Retina (tissue), 1 donor: ENCODE data around the gene CFAP54.

ENCODE experiments used
- DNase-seq: peaks from one replicate; pipeline ENCODE4 v3.0.0-alpha.2; 2016

The CFAP54 gene

DNA sequence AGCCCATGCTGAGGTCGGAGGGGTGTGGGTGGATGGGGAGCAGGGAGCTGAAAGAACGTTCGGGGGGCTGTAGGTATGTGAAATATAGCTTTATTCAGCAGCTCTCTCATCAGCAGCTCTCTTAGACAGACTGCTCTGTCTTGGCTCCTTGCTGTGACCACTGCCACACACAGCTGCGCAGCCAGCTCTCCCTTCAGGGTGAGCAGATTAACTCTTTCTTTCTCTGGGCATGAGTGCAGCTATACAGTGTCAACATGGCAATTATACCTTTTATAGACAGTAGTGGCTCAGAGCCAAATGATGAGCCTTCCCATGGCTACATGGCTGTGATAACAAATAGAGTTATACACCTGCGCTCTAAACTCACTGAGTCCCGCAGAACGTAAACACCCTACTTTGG is 280.0 kb downstream of the CFAP54 start:
- no peak for DNase-seq

DNA sequence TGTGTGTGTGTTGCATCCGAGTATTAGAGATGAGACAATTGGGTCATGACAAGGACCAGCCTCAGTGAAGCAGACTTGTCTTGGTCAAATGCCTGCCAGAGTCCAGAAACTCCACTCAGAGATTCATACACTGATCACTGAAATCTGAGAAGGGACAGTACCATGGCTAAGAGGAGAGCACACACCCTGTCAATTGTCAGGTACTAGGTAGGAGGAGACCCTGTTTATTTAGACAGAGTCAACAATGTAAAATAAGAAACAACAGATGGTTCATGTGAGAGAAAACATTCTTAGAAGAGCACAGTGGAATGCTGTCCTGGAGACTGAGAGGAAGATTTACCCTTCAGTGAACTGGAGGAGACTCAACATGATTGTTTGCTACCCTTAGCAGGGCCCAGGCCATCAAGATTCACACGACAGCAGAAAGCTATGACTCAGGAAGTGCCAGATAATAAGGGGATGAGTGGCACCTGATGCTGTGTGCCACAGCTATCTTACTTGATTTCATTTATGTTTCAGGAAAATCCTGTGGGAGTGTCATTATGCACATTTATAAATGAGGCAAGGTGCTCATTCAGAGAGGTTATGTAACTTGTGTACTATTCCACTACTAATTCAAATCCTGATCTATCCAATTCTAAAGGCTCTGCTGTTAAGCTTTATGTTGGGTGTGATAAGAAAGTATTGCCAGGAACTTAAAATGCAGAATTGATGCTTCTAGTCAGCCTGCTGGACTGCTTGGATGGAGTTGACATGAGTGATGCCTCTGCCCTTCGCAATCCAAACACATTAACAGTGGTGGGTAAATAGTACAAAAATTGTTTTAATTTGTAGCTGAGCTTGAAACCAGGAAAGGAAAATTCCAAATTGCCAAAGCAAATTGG is 281.1 kb downstream of the CFAP54 start:
- no peak for DNase-seq

- DNase-seq: no peak
Observed at GRCh38 chr12:96773031-96773430, 283.7 kb downstream of the CFAP54 start.

- DNase-seq: no peak
Observed at GRCh38 chr12:96774496-96775256, 285.3 kb downstream of the CFAP54 start.

DNA sequence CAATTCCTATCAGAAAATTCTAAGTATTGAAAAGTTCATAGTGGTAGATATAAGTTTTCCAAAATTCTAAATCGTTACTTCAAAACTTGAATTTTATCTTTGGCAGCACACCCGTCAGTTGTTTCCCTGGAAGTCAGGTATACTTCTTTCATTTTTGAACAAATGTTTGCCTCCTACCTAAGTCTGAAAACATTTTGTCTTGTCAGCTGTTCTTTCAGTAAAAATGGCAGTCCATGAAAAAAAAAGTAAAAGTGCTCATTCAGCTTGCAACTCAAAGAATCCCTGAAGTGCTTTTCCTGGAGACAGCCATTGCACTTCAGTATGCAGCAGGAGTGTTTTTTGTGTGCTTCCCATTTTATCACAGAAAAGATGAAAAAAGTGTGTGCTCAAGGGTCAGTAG is 287.5 kb downstream of the CFAP54 start:
- DNase-seq: no peak

DNA sequence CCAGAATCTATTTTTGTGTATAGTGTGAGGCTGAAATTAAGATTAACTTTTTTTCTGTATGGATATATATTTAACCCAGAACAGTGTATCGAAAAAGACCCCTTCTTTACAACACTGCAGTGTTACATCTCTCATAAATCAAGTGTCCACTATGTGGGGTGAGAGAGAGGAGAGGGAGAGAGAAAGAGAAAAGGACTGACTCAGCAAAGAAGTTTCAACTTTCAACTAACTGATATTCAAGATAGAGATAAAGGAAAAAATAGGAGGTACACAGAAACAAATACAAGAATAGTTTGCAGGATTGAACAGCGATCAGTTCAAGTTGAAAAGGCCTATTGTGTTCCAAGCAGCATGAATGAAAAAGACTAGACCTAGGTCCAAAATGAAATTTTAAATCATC is 291.0 kb downstream of the CFAP54 start:
- no peak for DNase-seq

DNA sequence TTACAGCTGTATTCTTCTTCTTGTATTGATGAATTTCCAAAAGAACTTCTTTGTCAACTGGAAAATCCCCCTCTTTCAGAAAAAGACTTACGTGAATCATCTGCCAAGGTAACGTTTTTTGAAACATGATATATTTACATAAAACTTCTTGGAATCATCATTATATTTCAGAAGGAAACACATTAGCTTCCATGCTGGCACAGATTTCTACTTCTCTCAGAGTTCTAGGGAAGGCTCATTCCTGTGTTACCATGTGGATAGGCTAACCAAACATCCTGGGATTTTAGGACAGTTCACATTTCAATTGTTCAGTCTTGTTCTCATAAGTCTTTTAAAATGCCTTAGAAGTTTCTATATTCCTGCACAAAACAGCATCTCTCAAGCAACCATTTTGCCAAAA is 297.4 kb downstream of the CFAP54 start:
- DNase-seq: no peak

DNA sequence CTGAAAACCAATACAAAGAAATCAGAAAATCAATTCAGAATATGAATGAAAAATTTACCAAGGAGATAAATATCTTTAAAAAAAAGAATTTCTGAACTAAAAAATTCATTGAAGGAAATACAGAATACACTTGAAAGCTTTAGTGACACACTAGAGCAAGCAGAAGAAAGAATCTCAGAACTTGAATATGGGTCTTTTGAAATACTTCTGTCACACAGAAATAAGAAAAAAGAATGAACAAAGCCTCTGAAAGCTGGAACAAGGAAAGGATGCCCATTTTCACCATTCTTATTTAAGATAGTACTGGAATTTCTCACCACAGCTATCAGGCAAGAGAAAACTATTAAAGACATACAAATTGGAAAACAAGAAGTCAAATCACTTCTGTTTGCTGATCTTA is 314.6 kb downstream of the CFAP54 start:
- DNase-seq: no peak

GRCh38 chr12:96806272-96806671 is 316.9 kb downstream of the CFAP54 start:
- DNase-seq: no peak

DNA sequence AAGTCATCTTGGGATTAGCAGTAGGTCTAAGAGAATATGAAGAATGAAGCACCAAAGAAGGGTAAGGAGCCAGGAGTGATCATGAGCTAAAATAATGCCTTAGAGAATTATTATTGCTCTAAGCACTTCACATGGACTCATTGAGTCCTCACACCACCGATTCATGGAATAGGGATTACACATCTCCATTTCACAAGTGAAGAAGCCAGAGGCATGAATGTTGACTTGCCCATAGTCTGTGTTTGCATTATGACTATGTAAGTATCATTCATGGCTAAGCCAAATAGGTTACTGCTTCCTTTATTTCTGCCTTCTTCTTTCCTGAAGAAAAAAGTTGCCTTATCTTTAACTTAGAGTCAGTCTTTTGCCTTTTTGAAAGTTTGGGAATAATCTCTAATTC is 318.4 kb downstream of the CFAP54 start:
- DNase-seq: no peak

DNA sequence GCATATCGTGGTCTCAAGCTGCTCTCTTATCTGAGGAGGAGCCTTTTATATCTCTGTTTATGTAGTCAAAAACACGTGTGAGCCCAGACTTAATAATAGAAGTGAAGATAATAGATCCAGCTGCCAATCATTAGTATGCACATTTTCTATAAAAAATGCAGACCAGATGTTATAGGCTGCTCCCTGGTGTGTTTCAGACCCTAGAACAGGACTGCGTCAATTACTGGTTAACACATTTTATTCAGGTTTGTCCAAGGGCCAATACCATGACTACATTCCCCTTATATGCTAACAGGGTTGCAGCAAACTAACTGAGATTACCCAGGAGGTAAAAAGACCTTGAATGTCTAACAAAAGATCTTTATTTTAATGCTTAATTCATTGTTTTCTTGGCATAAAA is 319.2 kb downstream of the CFAP54 start:
- DNase-seq: no peak

- no peak for DNase-seq
Observed at GRCh38 chr12:96809522-96809921, 320.1 kb downstream of the CFAP54 start.

- no peak for DNase-seq
Observed at GRCh38 chr12:96810057-96810456, 320.7 kb downstream of the CFAP54 start.

GRCh38 chr12:96810477-96810876 is 321.1 kb downstream of the CFAP54 start:
- DNase-seq: no peak

DNA sequence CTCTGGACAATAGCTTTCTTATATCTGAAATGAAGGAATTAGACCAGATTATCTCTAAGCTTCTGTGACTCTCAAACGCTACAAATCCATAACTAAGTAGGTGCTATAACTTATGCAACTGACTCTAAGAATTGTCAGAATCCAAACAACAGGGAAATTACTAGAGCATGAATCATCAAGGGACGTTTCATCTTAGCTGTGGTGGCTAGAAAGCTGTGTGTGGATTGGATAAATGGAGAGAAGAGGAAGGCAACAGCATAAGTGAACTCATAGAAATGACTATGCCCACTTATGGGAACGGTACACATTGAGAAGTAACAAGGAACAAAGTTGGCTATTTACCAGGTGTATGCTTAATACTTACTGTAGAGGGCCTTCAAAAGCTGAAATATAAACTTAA is 321.7 kb downstream of the CFAP54 start:
- no peak for DNase-seq

DNA sequence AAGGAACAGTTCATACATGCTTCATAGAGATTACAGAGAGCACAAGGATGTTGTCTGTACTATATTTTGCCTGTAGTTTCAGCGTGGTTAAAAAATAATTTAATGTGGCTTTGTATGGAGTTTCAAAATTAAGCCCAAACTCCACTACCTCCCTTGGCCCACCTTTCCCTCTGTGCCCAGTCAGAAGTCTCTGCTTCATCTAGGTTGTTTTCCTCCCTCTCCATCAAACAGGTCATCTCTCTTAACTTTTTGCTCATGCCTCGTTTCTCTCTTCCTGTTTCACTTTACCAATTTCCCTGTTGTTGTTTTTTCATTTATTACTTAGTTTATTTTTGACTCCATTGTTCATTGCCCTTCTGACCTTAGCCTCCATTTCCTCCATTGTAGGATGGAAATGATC is 322.8 kb downstream of the CFAP54 start:
- no peak for DNase-seq

DNA sequence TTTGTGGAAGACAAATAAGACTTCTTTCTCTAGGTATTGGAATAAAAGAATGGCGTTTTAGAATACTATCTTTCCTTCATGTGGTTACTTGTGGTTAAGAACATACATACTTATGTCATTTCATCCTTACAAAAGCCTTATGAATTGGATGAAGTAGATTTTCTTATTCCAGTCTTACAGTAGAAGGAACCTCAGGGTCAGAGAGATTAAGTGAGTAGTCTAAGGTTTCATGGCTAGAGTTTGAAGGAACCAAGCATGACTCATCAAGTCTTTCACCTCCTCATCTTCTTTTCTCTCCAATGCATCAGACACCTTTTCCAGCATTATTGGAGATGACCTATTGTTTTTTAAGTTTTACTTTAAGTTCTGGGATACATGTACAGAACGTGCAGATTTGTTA is 324.8 kb downstream of the CFAP54 start:
- DNase-seq: no peak

DNA sequence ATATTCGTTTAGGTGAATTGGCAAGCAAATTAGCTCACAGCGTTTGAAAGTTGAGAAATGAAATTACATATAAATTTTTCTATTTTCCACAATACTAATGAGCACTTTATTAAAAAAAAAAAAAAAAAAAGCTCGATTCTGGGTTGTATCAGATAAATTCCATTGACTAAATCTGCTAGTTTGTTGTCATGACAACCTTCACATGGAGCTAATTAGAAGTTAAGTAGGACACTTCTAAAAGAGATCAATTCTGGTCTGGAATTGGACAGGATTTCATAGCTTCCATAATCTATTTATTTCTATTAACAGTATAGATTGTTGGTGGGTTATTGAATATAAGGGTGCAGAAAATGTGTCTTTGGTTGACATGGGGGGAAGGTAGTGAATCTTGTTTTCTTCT is 332.2 kb downstream of the CFAP54 start:
- no peak for DNase-seq

- DNase-seq: no peak
Observed at GRCh38 chr12:96822641-96823040, 333.3 kb downstream of the CFAP54 start.

GRCh38 chr12:96824074-96824837 is 334.9 kb downstream of the CFAP54 start:
- no peak for DNase-seq

DNA sequence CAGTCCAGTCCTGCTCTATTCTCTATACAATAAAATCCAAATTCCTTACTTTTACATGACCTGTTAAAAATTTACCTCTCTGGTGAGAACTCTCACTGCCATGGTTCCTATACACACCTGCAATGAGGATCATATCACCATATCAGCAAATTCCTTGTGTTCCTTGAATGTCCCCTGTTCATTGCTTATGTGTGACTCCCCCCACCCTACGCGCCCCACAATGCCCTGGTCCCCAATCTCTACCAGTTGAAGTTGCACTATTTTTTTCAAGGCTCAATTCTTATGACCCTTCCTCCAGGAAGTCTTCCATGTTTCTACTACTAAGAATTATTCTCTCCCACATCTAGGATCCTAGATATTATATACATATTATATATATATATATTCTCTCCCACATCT is 335.5 kb downstream of the CFAP54 start:
- no peak for DNase-seq

DNA sequence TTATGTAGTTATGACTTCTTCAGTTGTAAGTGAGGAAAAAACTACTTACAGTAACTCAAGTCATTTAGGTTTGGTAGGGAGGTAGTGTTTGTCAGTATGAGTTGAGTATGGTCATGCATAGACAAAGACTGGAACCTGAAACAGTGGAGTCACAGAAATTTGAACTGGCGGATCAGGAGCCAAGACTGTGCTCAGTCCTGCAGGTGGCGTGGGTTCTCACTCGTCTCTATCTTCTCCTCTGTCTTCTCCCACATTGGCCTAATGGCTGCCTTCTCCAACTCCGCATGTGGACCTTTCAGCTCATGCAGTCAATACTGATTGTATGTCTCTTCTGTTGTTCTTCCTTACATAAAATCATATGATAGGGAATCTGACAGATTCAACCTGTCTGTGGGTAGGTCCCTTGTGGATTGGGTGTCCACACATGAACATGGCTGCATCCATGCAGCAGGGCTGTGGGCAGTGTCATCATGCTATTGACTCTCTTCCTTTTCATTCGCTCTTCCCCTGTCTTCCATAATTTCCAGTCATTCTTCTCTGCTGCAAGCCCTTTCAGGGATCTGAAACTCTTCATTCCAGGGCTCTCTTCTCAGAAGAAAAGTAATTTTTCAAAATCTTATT is 338.9 kb downstream of the CFAP54 start:
- DNase-seq: no peak

- no peak for DNase-seq
Observed at GRCh38 chr12:96829354-96829753, 340.0 kb downstream of the CFAP54 start.
